Measurements from ENCODE around the gene IFI44. TPM values are rescaled to one million over a fixed set of nuclear protein-coding genes. Genes with fewer than 3 reads are reported as not detected.

The IFI44 gene
- total and polyA plus RNA-seq, 9 of the 15 experiments (the other 6 are each of a cell fraction or from before 2014, with no cell fraction given): 0.11 TPM; not detected in 8

- Histone ChIP-seq H4K20me1 (replicated peaks; ENCODE audit: control insufficient read depth, insufficient read depth, low read length) (no peaks in the 10 kb centered on the region), H3K4me2 (ENCODE audit: insufficient read depth, low read length) (no peak overlapping the region), H3K79me2 (ENCODE audit: control insufficient read depth, insufficient read depth, low read length) (no peaks in the 10 kb centered on the region), H3K9me1 (ENCODE audit: control insufficient read depth, insufficient read depth, low read length) (no peaks in the 10 kb centered on the region), H3K36me3 (ENCODE audit: control insufficient read depth, insufficient read depth, low read length) (no peaks in the 10 kb centered on the region), H3K27me3 (ENCODE audit: control insufficient read depth in 2 of 2, insufficient read depth in 2 of 2, low read length in 2 of 2) (no peaks in the 10 kb centered on the region), H2AFZ (ENCODE audit: low read depth, low read length) (no peak overlapping the region), H3K27ac (ENCODE audit: extremely low read depth, low read depth, low read length) (no peak overlapping the region), H3K4me3 (no peak overlapping the region), H3K9me3 (replicated peaks; ENCODE audit: control insufficient read depth, insufficient read depth, low read depth, low read length) (no peaks in the 10 kb centered on the region), H3K9ac (ENCODE audit: insufficient read depth in 1 of 2, low read depth in 2 of 2, low read length in 2 of 2) (no peak overlapping the region), H3K4me1 (replicated peaks in 1 of 2; ENCODE audit: control insufficient read depth in 2 of 2, insufficient read depth in 2 of 2, low read length in 2 of 2) (no peaks in the 10 kb centered on the region)
- intact Hi-C loops (cut with micrococcal nuclease): no loop called here
- CTCF ChIA-PET (ENCODE audit: low intra/inter-chr PET ratio): no interaction called here
- ATAC-seq (no peak), FAIRE-seq (no peak), DNase-seq (ENCODE audit: extremely low read depth in 1 of 4, low spot score in 3 of 4) (no peak)
- TF ChIP-seq FOXK1 (CRISPR knock-in tag; IDR thresholded peaks at IDR 0.05; ENCODE audit: borderline replicate concordance): no peak
- no peak for TF ChIP-seq GATA2 (CRISPR knock-in tag; IDR thresholded peaks at IDR 0.05)
- no peak for TF ChIP-seq E2F1 (CRISPR knock-in tag; IDR thresholded peaks at IDR 0.05)
- no peak for TF ChIP-seq BRD4 (IDR thresholded peaks at IDR 0.05)
- no peak for TF ChIP-seq KLF10 (CRISPR knock-in tag; IDR thresholded peaks at IDR 0.05)
- no peak for TF ChIP-seq CLOCK (CRISPR knock-in tag; IDR thresholded peaks at IDR 0.05; ENCODE audit: borderline replicate concordance)
- no peak for TF ChIP-seq EZH2 (IDR thresholded peaks at IDR 0.05; ENCODE audit: borderline replicate concordance, low read depth, low read length)
- no peak for TF ChIP-seq FOXA1 (IDR thresholded peaks at IDR 0.05; ENCODE audit: borderline replicate concordance)
- no peak for TF ChIP-seq USF2 (CRISPR knock-in tag; IDR thresholded peaks at IDR 0.05)
- TF ChIP-seq TRIM28 (IDR thresholded peaks at IDR 0.05): no peak
- TF ChIP-seq ZNF23 (CRISPR knock-in tag; IDR thresholded peaks at IDR 0.05): no peak
- TF ChIP-seq ZNF253 (CRISPR knock-in tag; conservative IDR thresholded peaks at IDR 0.05): no peak
- no peak for TF ChIP-seq JUNB (CRISPR knock-in tag; conservative IDR thresholded peaks at IDR 0.05)
- TF ChIP-seq ZBTB7A (IDR thresholded peaks at IDR 0.05; ENCODE audit: borderline replicate concordance, control insufficient read depth, low read depth, low read length): no peak
- TF ChIP-seq MEF2D (tag; conservative IDR thresholded peaks at IDR 0.05; ENCODE audit: low read depth): no peak
- no peak for TF ChIP-seq RBM22 (IDR thresholded peaks at IDR 0.05; ENCODE audit: low read depth, low read length, poor library complexity, severe bottlenecking)
- BruUV-seq (replicated peaks): no TSS peak
- WGBS (ENCODE audit: insufficient coverage, low coverage, missing lambda C conversion rate): 3% methylated on average over 4 of the region's 5 CpGs
- POLR2A ChIA-PET: no interaction called here
- in situ Hi-C loops (cut with MboI): loop anchor here (25.0 kb wide), 1 partner anchor 536 kb away; no protein-coding TSS in a partner anchor
Measured at GRCh38 chr1:78673120-78673519, 23.5 kb downstream of the IFI44 start.

Measured in K562 (cell line).